HG03135 (cell line): ENCODE results near the gene TBC1D7.

Source experiments
- ATAC-seq: cut with Tn5 transposase; IDR thresholded peaks from one replicate; pipeline ENCODE4 v1.9.1; 2021; ENCODE audit warnings: mild to moderate bottlenecking, moderate library complexity; ENCODE audit not compliant: unreplicated experiment

Gene TBC1D7

DNA sequence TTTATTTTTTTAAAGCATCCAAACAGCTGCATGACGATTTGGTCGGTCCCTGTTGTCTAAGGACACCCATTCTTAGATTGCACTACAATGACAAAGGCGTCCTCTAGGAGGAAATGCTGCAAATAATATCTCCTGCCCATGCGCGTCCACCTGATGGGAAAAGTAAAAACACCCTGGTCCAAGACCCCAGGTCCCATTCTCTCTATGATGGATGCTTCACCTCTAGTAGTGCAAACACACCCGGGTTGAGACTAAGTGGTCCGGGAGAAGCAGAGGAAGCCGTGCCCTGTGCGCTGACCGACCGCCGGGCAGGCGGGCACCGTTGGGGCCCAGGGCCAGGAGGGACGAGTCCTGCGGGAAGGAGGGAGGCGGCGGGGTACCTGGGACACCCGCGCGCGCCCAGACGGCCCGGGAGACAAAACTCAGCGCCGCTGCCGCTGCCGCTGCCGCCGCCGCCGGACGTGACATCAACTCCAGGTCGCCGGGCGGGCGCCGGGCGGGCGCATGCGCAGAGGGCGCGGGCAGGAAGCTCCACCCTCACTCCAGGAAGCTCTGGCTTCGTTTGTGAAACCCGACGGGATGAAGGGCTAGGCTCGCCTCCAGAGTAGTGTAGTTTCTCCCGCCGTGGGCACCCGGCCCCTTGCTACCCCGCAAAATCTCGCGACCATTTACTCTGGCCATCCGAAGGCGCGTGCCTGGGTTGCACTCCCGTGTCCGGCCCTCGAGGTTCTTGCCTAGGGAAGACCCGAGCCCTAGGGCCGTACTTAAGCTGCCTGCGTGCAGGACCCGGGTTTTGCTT, at the start of gene TBC1D7:
TSS of gene TBC1D7 (minus strand) at position 462 of the 799 bp plus-strand sequence. CDS start 1,639 bp downstream, outside the sequence.
- peak; percentile 82 for ATAC-seq

DNA sequence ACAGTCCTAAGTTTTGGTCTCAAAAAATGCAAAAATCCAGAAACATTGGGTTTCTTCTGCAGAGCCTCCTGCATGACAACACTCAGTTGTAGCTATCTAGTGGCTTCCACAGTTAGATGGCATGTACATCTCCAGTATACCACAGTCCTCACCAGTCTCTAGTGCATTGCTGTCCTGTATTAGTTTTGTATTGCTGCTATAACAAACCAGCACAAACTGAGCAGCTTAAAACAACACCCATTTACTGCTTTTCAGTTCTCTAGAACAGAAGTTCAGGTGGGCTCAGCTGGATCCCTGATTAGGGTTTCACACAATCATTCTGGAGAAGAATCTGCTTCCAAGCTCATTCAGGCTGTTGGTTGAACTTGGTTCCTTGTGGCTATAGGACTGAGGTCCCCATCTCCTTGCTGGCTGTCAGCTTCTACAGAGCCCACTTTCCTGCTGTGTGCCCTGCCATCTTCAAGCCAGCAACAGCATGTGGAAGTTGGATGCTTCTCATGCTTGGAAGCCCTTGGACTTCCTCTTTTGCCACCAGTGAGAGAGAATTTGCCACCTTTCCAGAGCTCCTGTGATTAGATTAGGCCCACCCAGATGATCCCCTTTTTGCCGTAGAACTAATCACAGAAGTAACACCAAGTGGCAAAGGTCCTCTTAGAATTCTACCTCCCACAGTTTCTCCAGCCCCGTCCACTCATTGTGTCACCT, 48.9 kb upstream of the TBC1D7 start:
- no peak for ATAC-seq

DNA sequence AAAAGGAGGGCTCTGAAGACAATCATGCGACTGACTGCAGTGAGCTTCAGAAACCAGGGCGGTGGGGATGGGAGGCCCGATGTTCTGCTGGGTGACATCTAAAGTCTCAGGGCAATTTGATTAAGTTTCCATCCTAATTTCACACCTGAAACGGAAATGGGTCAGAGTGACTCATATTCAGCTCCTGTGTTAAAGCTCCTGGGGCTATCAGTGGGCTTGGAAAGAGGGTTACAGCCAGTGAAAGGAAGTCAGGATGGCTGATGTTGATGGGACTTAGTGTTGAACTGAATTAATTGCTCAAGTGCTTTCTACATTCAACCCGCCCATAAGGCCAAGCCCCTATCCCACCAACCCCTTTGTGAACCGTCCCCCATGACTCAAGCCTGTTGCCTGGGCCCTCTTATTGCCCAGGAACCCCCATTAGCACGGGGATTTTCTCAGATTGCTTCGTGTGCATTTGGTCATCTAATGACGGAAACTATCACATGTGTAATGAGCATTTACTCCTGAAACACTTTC, 47.1 kb upstream of the TBC1D7 start:
- peak; percentile 60 for ATAC-seq

DNA sequence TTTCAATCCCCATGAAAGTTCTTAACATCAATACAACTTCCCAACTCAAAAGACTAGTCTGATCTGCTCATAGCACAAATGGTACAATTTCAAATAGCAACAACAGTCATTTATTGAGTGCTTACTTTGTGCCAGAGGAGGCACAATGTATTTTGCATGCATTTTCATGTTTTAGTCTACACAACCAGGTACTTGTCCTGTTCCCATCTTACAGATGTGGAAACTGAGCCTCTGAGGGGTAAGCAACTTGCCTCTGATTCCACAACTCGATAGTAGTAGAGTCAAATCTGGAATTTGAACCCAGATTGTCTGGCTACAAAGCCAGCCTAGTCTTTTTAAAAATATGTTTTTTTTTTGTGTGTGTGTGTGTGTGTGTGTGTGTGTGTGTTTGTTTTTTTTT, 45.6 kb upstream of the TBC1D7 start:
- ATAC-seq: no peak

DNA sequence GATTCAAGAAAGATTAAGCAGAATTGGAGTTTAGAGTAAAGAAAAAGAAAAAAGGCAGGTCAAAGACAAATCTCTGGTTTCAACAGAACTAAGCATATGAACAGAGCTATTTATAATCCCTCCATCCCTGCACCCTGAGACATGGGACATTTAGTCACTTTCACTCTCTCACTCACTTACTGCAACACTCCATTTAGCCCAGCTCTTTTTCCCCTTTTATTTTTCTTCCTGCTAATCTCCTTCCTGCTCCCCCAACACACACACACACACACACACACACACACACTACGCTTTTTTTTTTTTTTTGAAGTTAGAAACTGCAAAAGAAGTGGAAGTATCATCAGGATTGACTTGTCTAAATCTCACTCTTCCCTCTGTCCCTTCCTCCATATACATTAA, 45.1 kb upstream of the TBC1D7 start:
- no peak for ATAC-seq

DNA sequence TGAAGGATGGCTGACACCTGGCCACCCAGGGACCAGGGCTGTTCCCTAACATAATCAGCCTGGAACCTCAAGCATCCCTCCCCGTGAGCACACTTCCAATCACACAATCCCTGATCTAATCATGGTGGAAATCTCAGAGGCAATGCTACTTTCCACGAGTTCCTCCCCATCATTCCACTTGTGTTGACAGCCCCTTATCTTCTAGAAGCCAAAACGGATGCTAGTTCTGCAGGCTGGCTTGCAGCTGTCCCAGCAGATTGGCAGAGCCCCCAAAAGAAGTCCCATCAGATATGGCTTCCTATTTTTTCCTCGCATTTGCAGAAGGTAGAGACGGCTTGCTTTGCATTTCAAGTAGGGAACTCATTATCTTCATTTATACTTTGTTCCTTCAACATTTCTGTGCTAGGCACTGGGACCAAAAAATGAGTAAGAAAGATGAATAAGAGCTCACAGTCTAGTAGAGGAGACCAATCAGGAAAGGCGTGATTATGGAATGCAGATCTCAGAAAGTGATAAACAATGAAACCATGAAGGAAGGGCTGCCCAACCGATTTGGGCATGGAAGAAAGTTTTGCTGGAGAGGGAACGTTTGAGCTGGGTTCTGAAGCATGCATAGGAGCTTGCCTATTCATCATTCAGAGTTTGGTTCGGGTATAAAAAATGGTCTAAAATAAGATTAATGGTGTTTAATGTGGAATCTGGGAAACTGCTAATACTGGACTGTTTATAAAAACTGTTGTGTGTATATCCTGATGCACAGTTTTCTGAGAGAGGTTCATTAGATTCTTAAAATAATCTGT, 44.6 kb upstream of the TBC1D7 start:
- no peak for ATAC-seq

DNA sequence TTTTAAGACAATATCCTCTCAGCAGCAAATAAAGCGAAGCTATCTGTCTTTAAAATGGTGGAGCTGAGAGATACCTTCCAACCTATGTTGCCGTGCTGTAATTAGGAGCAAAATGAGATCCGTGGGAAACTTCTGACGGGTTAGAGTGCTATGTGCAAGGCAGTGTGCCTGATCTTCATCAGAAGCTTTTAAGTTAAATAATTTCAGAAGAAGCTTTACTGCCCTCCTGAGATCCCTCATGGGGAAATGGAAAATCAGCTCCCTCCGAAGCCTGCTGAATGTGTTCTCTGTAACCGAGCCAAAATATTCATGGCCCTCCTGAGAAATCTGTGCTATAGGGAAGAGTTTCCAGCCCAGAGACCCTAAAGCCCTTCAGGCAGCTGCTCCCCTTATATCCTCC, 43.7 kb upstream of the TBC1D7 start:
- no peak for ATAC-seq

DNA sequence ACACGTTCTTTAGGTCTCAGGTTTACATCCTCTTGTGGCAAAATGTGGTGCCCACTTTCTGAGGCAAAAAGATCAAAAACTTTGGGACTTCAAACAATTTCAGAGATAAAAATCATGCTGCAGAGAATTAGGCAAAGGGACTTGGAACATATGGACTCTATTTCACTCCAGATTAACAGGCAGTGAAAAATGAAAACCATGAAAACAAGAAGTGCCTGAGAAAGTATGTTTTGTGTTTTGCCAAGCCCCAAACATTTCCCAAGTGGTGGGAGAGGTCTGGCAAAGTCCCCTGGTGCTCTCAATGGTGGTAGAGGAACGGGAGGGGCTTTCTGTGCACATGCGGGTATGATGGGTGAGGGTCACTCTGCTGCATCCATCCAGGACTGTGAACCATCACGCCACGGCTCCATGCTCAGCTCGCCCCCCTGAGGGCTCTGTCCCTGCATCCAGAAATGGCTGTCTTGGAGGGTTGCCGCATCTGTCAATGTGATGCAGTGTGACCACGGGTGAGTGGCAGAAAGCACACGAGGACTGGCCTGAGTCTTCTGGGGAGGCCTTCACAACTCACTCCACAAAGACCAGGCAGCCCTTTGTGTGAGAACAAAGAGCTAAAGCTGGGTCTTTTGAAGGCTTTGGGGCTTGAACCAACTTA, 43.2 kb upstream of the TBC1D7 start:
- no peak for ATAC-seq

DNA sequence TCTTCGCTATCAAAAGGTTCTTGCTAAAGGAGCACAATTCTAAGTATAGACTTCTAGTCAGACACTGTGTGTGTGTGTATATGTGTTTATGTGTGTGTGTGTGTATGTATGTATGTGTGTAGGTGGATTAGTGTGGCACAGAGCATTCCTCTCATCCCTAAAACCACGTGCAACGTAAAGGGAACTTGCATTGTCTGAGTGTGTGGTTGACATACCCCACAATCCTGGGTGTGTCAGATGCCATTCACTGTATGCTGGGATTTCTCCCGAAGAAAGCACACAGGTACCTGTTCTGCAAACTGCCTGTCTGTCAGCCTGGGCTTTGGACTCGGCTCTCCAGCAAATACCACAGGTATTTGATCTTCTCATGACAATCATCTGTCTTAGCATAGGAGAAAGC, 42.3 kb upstream of the TBC1D7 start:
- no peak for ATAC-seq

DNA sequence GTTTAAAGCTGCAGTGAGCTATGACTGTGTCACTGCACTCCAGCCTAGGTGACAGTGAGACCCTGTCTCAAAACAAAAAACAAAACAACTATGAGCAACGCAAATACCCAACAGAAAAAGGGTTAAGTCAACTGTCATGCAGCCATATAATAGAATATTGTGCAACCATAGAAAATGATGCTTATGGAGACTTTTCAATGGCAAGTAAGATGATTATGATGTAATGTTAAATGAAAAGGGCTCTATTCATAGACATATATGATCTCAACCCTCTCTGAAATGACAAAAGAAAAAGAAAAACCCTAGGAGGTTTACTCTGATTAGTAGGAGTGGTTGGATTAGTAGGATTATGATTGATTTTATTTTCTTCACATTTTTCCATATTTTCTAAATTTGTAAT, 41.3 kb upstream of the TBC1D7 start:
- ATAC-seq: no peak

DNA sequence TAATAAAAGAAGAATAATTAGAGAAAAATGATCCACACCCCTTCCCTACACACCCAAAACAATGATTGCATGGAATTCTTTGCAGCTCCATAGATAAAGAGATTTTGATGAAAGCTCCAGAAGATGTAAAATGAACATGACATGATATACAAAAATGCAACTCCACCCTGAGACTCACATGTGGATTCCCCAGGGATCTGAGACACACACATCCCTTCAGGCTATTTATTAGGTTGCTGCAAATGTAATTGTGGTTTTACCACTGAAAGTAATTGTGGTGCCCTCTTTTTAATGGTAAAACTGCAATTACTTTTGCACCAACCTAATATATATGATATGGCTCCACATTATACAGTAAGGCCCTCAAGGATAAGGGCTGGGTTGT, 40.4 kb upstream of the TBC1D7 start:
- no peak for ATAC-seq

DNA sequence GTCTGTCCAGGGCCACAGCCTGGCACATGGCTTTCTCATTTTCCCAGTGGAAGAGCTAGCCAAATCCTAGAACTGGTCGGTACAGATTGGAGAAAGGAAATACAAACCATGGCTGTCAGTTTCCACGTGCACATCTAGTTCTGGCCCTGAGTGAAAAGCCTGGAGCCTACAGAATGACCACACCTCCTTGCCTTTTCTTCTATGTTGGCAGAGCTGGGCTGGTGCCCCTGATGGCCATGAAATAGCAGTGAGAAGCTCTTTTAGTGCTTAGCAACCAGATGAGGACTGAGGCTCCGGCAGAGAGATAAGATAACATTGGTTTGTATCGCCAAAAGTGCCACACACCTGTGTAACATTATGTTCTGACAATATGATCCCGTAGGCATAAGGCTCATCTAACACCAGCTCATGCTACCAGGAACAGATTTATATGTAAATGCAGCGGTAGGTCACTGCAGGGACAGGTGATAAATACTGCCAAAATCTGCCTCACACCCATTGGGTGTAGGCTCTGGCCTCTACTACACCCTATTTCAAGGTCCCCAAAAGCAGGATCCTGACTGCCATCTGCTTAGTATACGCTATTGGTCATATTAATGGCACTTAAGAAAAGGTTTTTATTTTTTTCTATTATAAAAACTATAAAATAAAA, 39.9 kb upstream of the TBC1D7 start:
- no peak for ATAC-seq

DNA sequence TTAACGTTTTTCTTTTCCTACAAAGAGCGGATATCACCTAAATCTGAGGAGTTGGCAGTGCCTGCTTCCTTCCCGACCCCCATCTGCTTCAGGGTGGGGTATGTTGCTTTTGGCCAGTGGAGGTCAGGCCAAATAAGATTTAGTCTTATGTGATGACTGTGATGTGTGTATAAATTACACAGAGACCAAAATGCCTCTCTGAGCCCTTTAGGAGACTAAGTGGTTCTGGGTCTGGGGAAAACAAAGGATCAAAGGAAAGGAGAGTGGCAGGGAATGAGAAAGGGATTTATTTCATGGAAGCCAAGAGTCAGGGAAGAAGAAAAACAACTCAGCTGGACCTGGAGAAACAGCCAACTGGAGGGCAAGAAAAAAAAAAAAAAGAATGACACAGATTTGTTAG, 39.1 kb upstream of the TBC1D7 start:
- ATAC-seq: no peak

DNA sequence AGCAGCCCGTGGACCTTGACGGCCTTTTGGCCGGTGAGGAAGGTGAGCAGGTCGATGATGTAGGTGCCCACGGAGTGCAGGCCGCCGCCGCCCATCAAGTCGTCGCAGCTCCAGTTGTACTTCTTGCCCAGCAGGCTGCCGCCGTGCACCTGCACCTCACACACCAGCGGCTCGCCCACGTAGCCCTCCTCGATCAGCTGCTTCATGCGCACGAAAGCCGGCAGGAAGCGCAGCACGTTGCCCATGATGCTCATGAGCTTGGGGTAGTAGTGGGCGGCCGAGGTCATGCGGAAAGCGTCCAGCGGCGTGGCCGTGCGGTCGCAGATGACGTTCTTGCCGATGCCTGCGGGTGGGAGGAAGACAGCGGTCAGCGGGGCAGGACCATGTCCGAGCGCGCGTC, 37.0 kb upstream of the TBC1D7 start:
- ATAC-seq: no peak

DNA sequence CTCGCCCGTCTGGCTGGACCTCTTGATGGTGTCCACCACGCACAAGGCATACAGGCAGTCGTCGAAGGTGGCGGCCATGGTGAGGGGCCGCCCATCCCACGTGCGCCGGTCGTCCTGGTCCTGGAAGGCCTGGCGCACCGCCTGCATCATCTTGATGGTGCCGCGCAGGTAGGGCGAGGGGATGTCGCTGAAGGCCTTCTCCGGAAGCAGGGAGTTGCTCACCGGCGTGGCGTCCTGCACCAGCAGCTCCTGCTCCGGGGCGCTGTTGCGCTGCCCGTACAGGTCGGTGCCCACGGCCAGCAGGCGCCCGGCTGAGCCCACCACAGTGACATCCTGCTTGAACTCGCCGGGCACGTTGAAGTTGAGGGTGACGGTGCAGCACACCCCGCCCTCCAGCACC, 36.5 kb upstream of the TBC1D7 start:
- no peak for ATAC-seq

DNA sequence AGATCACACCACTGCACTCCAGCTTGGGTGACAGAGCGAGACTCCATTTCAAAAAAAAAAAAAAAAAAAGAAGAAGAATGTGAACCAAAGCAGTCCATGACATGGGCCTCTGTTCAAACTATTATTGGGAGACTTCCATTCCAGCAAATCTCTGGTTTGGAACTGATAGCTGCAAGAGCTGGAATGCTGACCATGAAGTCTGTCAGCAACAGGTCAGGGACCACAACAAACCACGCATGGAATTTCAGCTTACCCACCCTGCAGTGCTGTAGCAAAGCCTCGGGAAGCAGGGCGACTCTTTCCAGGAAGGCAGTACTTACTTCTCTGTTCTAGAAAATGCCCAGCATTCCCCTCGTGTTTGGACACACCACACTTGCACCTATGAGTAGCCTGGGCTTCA, 34.1 kb upstream of the TBC1D7 start:
- no peak for ATAC-seq

DNA sequence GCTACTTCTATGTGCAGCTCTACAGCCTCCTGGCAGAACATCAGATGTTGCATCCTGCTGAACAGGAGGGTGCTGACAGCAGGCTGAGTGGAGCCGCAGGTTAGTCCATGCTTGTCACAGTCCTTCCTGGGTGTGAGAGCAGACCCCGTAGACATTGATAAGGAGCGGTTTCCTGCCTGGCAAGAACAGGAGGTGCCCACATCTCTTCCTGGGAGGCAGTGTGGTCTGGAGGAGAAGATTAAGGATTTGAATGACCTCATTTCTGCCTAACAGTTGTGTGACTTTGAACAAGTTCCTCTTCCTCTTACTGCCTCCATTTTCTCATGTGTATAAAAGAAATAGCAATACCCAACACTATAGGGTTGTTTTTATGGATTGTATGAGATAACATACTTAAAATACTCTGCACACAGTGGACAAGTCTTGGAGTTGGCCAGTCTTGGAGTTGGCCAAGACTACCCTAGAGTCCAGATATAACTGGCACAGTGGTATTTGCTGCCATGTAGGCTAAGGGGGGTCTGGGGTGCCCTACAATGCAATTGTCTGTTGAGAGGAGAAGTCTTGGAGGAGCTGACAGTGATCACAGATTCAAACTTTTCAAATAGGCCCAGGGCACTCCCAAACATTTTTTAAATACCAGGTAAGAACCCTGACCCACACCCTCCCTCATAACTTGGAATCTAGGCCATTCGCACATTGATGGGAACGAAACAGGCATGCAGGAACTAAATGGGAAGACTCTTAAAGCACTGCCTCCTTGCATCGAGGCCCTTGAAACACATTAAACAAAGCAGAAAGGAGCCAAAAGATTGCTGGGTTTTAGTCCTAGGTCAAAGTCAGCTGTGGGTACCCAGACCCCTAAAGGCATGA, 32.6 kb upstream of the TBC1D7 start:
- ATAC-seq: no peak

DNA sequence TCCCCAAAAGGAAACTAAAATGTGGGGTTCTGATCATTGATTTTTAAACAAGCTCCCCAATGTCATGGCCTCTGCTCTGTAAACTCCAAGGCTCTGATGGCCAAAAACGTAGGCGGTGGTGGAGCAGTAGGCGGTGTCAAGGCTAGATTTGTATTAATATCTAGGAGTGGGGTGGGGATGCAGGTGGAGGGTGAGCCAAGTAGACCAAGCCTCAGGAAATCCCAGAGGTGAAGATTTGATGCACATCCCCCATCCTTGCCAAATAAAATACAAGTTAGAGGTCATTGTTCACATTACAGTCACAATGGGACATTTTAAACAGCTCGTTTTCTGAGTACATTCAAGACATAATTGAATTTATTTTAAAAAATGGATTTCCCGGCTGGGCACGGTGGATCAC, 30.9 kb upstream of the TBC1D7 start:
- ATAC-seq: no peak

DNA sequence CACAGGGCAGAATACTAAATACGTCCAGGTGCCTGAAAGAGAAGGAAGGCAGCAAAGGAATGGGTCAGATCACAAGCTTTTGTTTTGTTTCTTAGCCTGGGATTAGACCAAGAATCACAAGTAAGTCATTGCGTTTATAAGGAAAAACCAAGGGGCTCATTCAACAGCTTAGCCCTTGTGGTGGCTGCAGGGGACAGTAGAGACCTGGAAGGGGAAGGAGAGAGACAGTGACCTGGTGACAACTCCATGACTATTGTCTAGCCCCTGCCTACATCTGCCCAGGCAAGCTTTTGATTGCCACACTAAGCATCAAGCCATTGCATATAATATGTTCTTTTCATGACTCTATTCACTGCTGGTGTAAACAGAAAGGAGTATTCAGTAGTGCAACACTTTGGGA, 30.2 kb upstream of the TBC1D7 start:
- no peak for ATAC-seq
